ENCODE results near the gene CD2AP. TPM values are rescaled to one million over a fixed set of nuclear protein-coding genes. Genes with fewer than 3 reads are reported as not detected.
"Not testable (repeated sequence)": the region's sequence is repeated elsewhere in the genome, so short reads cannot be mapped to it uniquely, and the experiment has no call there.

The CD2AP gene
- total RNA-seq, 1 donor from 2014 or later, result 29.8 TPM

- no peak for DNase-seq (ENCODE audit: low read depth, low spot score)
Measured at GRCh38 chr6:47456536-47456975, 21.0 kb upstream of the CD2AP start.

GRCh38 chr6:47457370-47457769 is 20.2 kb upstream of the CD2AP start:
- no peak for DNase-seq (ENCODE audit: low read depth, low spot score)

GRCh38 chr6:47464052-47464451 is 13.5 kb upstream of the CD2AP start:
- DNase-seq (ENCODE audit: low read depth, low spot score), result no peak

- DNase-seq (ENCODE audit: low read depth, low spot score), result no peak
Measured at GRCh38 chr6:47465117-47465516, 12.5 kb upstream of the CD2AP start.

GRCh38 chr6:47471911-47472310 is 5.7 kb upstream of the CD2AP start:
- DNase-seq (ENCODE audit: low read depth, low spot score), result no peak

GRCh38 chr6:47473791-47474346 is 3.7 kb upstream of the CD2AP start:
- peak; percentile 57 for DNase-seq (ENCODE audit: low read depth, low spot score)

- no peak for DNase-seq (ENCODE audit: low read depth, low spot score)
Measured at GRCh38 chr6:47475319-47475816, 2.2 kb upstream of the CD2AP start.

GRCh38 chr6:47476781-47477496 is 650 bp upstream of the CD2AP start:
- DNase-seq (ENCODE audit: low read depth, low spot score), result no peak

GRCh38 chr6:47478233-47479139 is 897 bp downstream of the CD2AP start:
- DNase-seq (ENCODE audit: low read depth, low spot score), result no peak

GRCh38 chr6:47479140-47479508 is 1.5 kb downstream of the CD2AP start:
- DNase-seq (ENCODE audit: low read depth, low spot score), result no peak

GRCh38 chr6:47479874-47480273 is 2.3 kb downstream of the CD2AP start:
- DNase-seq (ENCODE audit: low read depth, low spot score), result no peak

GRCh38 chr6:47481213-47481612 is 3.6 kb downstream of the CD2AP start:
- not testable (repeated sequence) for DNase-seq (ENCODE audit: low read depth, low spot score)

GRCh38 chr6:47481806-47482205 is 4.2 kb downstream of the CD2AP start:
- DNase-seq (ENCODE audit: low read depth, low spot score), result no peak

GRCh38 chr6:47483516-47483852 is 5.9 kb downstream of the CD2AP start:
- no peak for DNase-seq (ENCODE audit: low read depth, low spot score)

GRCh38 chr6:47483853-47484546 is 6.4 kb downstream of the CD2AP start:
- DNase-seq (ENCODE audit: low read depth, low spot score), result no peak

- no peak for DNase-seq (ENCODE audit: low read depth, low spot score)
Measured at GRCh38 chr6:47484616-47485015, 7.0 kb downstream of the CD2AP start.

GRCh38 chr6:47485083-47485482 is 7.5 kb downstream of the CD2AP start:
- no peak for DNase-seq (ENCODE audit: low read depth, low spot score)

- no peak for DNase-seq (ENCODE audit: low read depth, low spot score)
Measured at GRCh38 chr6:47485491-47486135, 8.0 kb downstream of the CD2AP start.

GRCh38 chr6:47489995-47490394 is 12.4 kb downstream of the CD2AP start:
- DNase-seq (ENCODE audit: low read depth, low spot score), result no peak

GRCh38 chr6:47490676-47491075 is 13.1 kb downstream of the CD2AP start:
- no peak for DNase-seq (ENCODE audit: low read depth, low spot score)

- DNase-seq (ENCODE audit: low read depth, low spot score), result no peak
Measured at GRCh38 chr6:47492355-47492754, 14.8 kb downstream of the CD2AP start.

Measured in pulmonary artery endothelial cell (primary cell).